ENCODE measurements around the gene FAM120B. TPM values are rescaled to one million over a fixed set of nuclear protein-coding genes. Genes with fewer than 3 reads are reported as not detected.
"Not testable (repeated sequence)": the region's sequence is repeated elsewhere in the genome, so short reads cannot be mapped to it uniquely, and the experiment has no call there.

Gene FAM120B
- total RNA-seq, 3 donors from 2014 or later (not counting 1 experiment from before 2014, with no cell fraction given) = 37.8 to 55.6 (median 39.9) TPM

GRCh38 chr6:170262489-170263088 lies 44.0 kb upstream of the FAM120B start:
- intact Hi-C loops (cut with micrococcal nuclease) = no loop called here
- DNase-seq = no peak
- Mint-ChIP-seq H3K4me1 (no peaks in the 10 kb centered on the region), H3K27ac (no peak overlapping the region), H3K36me3 (no peaks in the 10 kb centered on the region), H3K9me3 (no peaks in the 10 kb centered on the region), H3K4me3 (no peak overlapping the region), H3K27me3 (ENCODE audit: low read depth in 2 of 2) (peaks cover 52 to 55% of the 10 kb centered on the region in 2 donors)
- Histone ChIP-seq H3K4me1 (ENCODE audit: control insufficient read depth, insufficient read depth, low read length) (no peaks in the 10 kb centered on the region), H3K4me3 (ENCODE audit: low read length) (no peak overlapping the region), H3K36me3 (ENCODE audit: control insufficient read depth, insufficient read depth, low read length) (no peaks in the 10 kb centered on the region), H3K9me3 (ENCODE audit: control insufficient read depth, insufficient read depth, low read length) (no peaks in the 10 kb centered on the region), H3K27me3 (ENCODE audit: control insufficient read depth, insufficient read depth, low read length) (peaks cover 5% of the 10 kb centered on the region), H3K27ac (ENCODE audit: low read length) (no peak overlapping the region)
- TF ChIP-seq CTCF (IDR thresholded peaks at IDR 0.05) = no peak
- ATAC-seq = no peak
- WGBS (ENCODE audit: insufficient coverage) = 73% methylated on average over 20 of the region's 22 CpGs

- Histone ChIP-seq H3K4me3 (ENCODE audit: low read length) (no peak overlapping the region), H3K9me3 (ENCODE audit: control insufficient read depth, insufficient read depth, low read length) (no peaks in the 10 kb centered on the region), H3K36me3 (ENCODE audit: control insufficient read depth, insufficient read depth, low read length) (no peaks in the 10 kb centered on the region), H3K27ac (ENCODE audit: low read length) (no peak overlapping the region), H3K4me1 (ENCODE audit: control insufficient read depth, insufficient read depth, low read length) (no peaks in the 10 kb centered on the region), H3K27me3 (ENCODE audit: control insufficient read depth, insufficient read depth, low read length) (peaks cover 13% of the 10 kb centered on the region)
- Mint-ChIP-seq H3K27me3 (ENCODE audit: low read depth in 2 of 2) (peaks cover 59 to 63% of the 10 kb centered on the region in 2 donors), H3K9me3 (no peaks in the 10 kb centered on the region), H3K27ac (no peak overlapping the region), H3K36me3 (no peaks in the 10 kb centered on the region), H3K4me3 (no peak overlapping the region), H3K4me1 (no peaks in the 10 kb centered on the region)
- intact Hi-C loops (cut with micrococcal nuclease) = no loop called here
- DNase-seq (no peak), ATAC-seq (no peak)
- TF ChIP-seq CTCF (IDR thresholded peaks at IDR 0.05) = no peak
- WGBS (ENCODE audit: insufficient coverage) = 80% methylated on average over 8 of the region's 8 CpGs
Observed at GRCh38 chr6:170263410-170263809, 43.1 kb upstream of the FAM120B start.

GRCh38 chr6:170264086-170264485 lies 42.5 kb upstream of the FAM120B start:
- Mint-ChIP-seq H3K27ac (no peak overlapping the region), H3K27me3 (ENCODE audit: low read depth in 2 of 2) (peaks cover 56 to 63% of the 10 kb centered on the region in 2 donors), H3K9me3 (no peaks in the 10 kb centered on the region), H3K36me3 (no peaks in the 10 kb centered on the region), H3K4me3 (no peak overlapping the region), H3K4me1 (no peaks in the 10 kb centered on the region)
- no peak overlapping the region for H3K4me3 ChIP-seq (ENCODE audit: low read length)
- H3K4me1 ChIP-seq (ENCODE audit: control insufficient read depth, insufficient read depth, low read length) = no peaks in the 10 kb centered on the region
- no peak for TF ChIP-seq CTCF (IDR thresholded peaks at IDR 0.05)
- no peak for DNase-seq
- ATAC-seq = no peak
- H3K27ac ChIP-seq (ENCODE audit: low read length) = no peak overlapping the region
- no peaks in the 10 kb centered on the region for H3K9me3 ChIP-seq (ENCODE audit: control insufficient read depth, insufficient read depth, low read length)
- intact Hi-C loops (cut with micrococcal nuclease) = no loop called here
- H3K36me3 ChIP-seq (ENCODE audit: control insufficient read depth, insufficient read depth, low read length) = no peaks in the 10 kb centered on the region
- WGBS (ENCODE audit: insufficient coverage) = 94% methylated on average over 7 of the region's 7 CpGs
- H3K27me3 ChIP-seq (ENCODE audit: control insufficient read depth, insufficient read depth, low read length) = peaks cover 20% of the 10 kb centered on the region

- H3K36me3 ChIP-seq (ENCODE audit: control insufficient read depth, insufficient read depth, low read length); H3K27ac ChIP-seq (ENCODE audit: low read length); H3K4me3 Mint-ChIP-seq; H3K9me3 ChIP-seq (ENCODE audit: control insufficient read depth, insufficient read depth, low read length); H3K4me1 Mint-ChIP-seq; H3K4me1 ChIP-seq (ENCODE audit: control insufficient read depth, insufficient read depth, low read length); H3K27ac Mint-ChIP-seq; H3K9me3 Mint-ChIP-seq; ATAC-seq; intact Hi-C loops (cut with micrococcal nuclease); H3K4me3 ChIP-seq (ENCODE audit: low read length); DNase-seq; H3K36me3 Mint-ChIP-seq: not testable (repeated sequence)
- WGBS (ENCODE audit: insufficient coverage) = 90% methylated on average over 12 of the region's 12 CpGs
- H3K27me3 Mint-ChIP-seq (ENCODE audit: low read depth in 2 of 2) = peaks cover 58 to 69% of the 10 kb centered on the region in 2 donors
- peaks cover 24% of the 10 kb centered on the region for H3K27me3 ChIP-seq (ENCODE audit: control insufficient read depth, insufficient read depth, low read length)
Observed at GRCh38 chr6:170264644-170265043, 41.9 kb upstream of the FAM120B start.

Data from natural killer cell (primary cell).